GM08714 (cell line): ENCODE data around the gene SMG6.

Experiments used
- H3K4me3 ChIP-seq: fragments of 200-500 bp; sonication (Bioruptor generic); 2 replicates; pipeline ENCODE4 v1.5.1; 2014; ENCODE audit warnings: mild to moderate bottlenecking, low read length, inconsistent platforms
- ZNF274 ChIP-seq: IDR thresholded peaks from 2 replicates; pipeline ENCODE4 v1.6.1; 2012; ENCODE audit warnings: mild to moderate bottlenecking, low read depth, low read length

SMG6 gene

DNA sequence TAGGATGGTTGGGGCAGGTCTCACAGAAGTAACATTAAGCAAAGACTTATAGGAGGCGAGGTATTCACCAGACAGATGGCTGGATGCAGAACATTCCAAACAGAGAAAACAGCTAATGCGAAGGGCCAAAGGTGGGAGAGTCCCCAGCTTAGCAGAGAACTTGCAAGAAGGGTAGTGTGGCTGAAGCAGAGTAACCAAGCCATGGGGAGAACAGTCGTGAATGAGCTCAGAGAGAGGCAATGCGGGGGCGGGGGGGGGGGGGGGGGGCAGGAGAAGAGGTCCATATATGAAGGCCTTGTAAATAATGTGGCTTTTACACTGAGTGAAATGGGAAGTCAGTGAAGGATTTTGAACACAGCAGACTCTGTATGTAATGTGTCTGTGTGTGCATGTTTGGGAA is 81.3 kb downstream of the SMG6 start:
- no peak overlapping the region for H3K4me3 ChIP-seq
- no peak for TF ChIP-seq ZNF274

DNA sequence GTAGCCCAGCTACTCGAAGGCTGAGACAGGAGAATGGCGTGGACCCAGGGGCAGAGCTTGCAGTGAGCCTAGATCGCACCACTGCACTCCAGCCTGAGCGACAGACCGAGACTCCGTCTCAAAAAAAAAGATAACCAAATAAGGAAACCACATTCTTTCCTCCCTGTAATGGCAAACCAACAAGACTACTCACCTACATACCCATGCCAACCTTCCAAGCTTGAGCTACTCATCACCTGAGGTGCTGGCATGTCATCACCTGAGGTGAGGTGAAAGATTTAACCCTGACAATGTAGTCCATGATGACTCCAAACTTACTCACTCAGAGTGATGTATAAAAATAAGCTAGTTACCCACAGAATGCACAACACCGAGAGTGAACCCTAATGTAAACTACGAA is 85.2 kb downstream of the SMG6 start:
- H3K4me3 ChIP-seq, result no peak overlapping the region
- TF ChIP-seq ZNF274, result no peak

DNA sequence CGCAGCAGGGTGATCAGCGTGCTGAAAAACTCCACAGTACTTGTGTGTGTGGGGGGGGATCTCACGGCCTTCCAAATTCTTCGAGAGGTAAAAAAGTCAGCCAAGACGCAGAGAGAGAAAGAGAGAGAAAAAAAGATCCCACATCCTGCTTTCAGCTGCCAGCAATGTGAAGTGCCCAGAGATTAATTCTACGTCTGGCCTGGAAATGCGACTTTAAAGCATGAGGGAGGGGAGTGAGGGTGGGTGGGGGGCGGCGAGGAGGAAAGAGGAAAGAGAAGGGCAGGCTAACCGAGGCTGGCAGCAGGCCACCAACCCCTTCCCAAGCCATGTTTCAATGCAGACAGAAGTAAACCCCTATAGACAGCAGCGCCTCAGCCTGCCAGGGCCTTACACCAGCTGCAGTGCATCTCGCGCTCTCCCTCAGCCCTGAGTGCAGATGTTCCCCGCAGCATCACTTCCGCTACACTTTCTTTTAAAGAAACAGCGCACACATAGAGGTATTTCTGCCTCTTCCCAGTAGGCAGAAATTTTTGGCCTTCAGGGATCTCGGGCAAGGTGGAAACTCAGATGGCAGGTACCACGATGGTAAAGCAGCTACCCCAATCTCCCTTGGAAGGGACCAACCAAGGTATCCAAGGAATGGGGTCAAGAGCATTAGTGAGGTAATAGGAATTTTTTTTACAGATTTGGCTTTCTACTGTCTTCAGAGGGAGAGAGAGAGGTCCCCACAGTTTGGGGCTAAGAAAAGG is 87.8 kb downstream of the SMG6 start:
- no peak for TF ChIP-seq ZNF274

DNA sequence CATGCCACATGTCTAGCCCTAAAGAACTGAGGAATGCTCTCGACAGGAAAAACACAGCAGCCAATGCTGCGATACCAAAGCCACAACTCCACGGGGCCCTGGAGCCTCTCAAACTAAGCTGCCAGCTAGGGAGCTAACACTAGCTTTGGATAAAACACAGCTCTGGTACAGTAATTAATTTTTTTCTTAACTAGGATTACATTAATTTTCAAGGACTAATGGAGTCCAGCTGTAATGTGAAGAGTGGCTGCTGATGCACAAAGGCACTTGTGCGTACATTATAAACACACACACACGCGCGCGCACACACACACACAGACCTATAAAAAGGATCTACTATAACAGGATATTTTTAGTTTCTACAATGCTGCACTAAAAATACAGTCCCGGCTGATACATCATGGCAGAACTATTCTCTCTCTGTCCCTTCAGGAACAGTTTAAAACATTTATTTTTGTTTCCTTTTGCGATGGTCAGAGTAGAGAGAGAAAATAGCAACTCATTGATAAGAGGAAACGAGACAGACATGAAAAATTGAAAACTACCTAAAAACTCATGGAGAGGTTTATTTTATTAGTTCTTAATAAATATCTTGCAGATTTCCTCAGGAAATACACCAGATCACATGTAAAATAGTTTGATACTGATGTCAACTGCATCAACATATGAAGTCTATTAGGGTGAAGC is 88.5 kb downstream of the SMG6 start:
- peak overlapping the region; percentile 68 for H3K4me3 ChIP-seq

More for the DNA sequence above, 87.8 kb downstream of the SMG6 start:
- peak overlapping the region; percentile 68; the same call in 1 of the 2 replicates for H3K4me3 ChIP-seq

DNA sequence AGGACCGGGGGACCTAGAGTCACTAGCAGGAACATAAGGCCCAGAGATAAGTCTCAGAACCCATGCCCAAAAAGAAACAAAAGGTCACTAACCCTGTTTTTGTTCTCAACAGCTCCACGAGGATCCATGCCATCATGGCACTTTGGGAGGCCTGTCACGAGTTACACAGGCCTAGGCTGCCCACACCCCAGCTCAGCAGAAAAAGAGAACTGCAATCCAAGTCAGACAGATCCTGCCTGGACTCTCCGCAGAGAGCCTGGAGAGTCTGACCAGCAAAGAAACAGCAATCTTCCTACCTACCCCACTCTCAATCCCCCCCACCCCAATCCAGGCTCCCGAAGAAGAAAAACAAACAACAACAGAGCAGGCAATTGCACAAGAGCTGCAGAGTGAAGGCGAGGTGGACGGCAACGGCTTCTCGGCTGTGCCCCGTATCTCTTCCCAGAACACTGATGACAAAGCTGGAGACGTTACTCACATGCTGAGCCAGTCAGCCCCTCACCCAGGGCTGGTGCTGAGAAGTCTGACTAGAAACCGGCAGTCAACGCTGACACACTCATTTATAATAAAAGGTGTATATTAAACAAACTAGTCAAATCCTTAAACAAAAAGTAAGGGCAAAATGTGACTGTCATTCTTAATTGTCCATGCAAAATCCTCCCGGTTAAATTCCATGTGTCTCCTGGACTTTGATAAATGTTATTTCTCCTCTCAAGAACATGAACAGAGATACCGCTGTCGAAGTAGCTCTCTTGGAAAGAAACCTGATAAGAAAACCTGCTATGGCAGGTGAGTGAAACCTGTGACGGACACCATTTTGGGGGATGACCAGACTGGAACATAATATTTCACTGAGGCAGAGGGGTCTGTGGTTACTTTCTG is 89.3 kb downstream of the SMG6 start:
- peak overlapping the region; percentile 55; the same call in 1 of the 2 replicates for H3K4me3 ChIP-seq
- no peak for TF ChIP-seq ZNF274

More for the DNA sequence above, 88.5 kb downstream of the SMG6 start:
- no peak for TF ChIP-seq ZNF274

DNA sequence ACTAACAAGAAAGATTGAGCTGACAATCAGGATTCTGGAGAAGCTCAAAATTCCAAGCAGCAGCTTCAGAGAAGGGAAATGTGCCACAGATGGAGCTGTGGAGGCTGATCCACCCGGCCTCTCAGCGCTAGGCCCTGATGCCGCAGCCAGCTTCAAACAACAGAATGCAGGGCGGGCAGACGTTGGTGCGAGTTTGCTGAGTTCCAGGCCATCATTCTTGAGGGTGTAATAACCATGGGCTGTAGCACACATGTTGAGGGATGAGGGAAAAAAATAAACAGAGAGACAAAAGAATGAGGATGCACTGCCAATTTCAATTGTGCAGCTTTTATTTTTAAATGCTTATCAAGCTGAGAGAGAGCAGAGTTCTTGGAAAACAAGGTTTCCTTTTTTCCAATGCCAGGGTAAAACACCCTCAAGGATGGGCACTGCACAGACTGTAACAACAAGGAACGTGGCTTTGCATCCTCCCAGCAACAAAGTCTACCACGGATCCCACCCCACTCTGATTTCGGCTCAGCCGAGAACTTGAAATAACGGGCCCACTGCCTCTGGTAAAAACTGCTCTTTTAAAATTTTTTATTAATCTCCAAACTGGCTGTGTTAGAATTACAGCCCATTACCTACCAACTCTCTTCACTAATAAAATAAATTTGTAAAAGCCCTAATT is 90.2 kb downstream of the SMG6 start:
- no peak for TF ChIP-seq ZNF274
- no peak overlapping the region for H3K4me3 ChIP-seq

DNA sequence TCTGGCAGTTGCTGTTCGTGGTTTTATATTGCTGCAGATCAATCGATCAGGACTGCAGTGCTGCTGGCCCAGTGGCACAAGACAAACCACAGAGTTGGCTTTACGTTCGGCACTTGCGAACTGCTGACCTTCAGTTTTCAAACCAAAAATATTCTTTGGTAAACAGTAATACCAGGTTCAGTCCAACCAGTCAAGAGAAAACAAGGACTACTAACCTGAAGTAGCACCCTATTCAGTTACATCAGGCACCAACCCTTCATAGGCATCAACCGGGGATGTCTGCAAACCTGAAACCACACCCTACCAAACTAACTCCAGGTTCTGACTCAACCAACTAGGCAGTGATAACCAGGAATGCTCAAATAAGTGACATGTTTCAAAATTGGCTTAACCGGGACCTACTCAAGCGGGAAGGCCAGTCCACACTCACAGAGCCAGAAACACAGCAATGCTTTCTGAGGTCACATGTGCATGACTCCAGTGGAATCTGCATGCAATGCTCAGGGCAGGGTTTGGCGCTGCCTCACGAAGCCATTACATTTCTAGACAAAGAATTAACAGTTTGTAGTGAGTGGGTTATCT is 91.1 kb downstream of the SMG6 start:
- H3K4me3 ChIP-seq, result no peak overlapping the region
- no peak for TF ChIP-seq ZNF274

DNA sequence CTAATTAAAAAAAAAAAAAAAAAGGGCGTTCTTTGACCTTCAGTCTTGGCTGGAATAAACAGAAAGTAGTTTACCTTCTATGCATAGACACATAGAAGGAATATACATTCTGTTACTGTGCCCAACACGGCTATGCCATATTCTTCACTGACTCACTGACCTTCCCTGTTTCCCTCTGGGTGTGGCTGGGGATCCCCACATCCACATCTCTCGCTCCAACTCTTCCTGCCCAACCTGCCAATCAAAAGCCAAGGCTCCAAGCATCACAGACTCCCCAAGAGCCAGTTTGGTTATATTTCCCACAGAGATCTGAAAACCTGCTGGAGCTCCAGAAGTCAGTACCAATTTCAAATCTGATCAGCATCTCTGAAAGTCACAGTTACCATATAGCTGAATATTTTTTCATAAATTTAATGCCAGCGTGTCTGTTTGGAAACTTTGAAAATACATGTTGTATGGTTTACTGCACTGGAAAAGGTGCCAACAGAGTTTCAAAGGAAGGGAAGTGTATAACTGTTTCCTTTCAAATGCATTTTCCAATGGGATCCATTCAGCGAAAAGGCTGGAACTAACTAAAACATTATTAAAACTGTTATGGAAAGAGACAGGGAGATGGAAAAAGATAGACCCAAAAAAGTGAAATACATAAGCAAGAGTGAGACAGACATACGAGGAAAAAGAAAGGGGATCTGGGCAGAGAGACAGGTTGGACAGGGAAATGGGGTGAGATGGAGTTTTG is 91.8 kb downstream of the SMG6 start:
- TF ChIP-seq ZNF274, result no peak
- H3K4me3 ChIP-seq, result no peak overlapping the region

DNA sequence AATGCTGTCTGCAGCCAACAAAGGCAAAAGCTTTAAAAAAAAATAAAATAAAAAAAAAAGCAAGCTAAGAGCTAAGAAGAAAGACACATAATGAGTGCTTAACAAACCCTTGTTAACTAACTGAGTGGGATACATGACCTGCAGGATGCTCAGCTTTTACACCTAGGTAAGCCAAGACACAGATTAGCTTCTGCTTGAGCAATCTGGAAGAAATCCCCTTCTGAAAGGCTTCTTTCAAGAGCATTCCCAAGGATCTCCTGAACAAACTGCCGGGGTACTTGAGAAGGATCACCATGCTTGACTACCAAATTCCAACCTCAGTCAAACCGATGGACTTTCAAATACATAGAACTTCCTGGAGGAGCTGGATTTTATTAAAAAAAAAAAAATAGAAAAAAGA is 92.9 kb downstream of the SMG6 start:
- no peak for TF ChIP-seq ZNF274
- H3K4me3 ChIP-seq, result no peak overlapping the region

DNA sequence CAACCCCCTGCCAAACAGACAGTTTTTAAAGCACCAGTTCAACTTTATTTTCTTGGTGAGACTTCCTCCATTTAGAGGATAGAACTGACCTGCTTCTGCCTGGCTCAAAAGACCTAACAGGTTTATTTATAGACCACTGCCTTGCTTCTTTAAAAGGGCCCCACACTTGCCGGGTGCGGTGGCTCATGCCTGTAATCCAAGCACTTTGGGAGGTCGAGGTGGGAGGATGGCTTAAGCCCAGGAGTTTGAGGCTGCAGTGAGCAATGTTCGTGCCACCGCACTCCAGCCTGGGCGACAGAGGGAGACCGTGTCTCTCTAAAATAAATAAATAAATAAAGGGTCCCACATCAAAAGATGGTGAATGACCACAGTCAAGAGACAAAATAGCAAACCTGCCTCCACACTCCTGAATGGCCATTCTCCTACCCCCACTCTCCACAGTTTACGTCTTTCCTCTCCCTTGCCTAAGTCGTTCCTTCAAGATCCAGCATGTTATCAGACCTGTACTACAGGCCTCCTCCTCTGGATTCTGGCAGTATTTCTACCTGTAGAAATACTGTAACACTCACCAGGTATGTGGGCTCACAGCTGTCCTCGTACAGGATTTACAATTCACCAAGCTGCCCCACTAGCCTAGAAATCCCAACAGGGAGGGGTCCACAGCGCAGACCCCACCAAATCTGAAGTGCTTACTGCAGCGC is 95.6 kb downstream of the SMG6 start:
- no peak for TF ChIP-seq ZNF274
- H3K4me3 ChIP-seq, result no peak overlapping the region

DNA sequence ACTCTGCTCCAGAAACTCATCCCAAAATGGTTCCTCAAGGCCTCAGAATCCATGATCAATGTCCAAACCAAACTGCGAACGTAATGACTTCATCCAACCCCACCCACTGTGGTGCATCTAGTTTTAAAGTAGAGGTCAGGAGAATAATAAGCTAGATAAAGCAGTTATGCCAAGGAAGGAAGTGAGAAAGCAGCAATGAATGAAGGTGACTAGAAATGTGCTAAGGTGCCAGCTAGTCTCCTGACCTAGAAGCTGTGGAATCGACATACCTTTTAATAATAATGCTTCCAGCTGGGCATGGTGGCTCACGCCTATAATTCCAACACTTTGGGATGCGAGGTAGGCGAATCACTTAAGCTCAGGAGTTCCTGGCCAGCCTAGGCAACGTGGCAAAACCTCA is 99.2 kb downstream of the SMG6 start:
- no peak for TF ChIP-seq ZNF274
- no peak overlapping the region for H3K4me3 ChIP-seq

DNA sequence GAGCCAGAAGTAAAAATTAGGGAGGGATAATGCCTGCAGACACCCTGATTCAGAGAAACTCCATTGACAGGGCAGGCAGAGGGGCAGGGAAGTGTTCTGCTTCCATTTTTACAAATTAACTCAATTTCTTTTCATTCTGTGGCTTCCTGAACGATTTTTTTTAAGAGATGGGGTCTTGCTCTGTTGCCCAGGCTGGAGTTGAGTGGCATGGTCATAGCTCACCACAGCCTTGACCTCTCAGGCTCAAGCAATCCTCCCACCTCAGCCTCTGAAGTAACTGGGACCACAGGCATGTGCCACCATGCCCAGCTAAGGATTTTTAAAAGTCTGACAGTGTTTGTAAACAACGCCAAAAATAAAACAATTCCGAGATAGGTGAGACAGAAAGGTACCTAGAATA is 99.8 kb downstream of the SMG6 start:
- no peak for TF ChIP-seq ZNF274
- no peak overlapping the region for H3K4me3 ChIP-seq
